ENCODE results near the gene LSMEM2. TPM values are rescaled to one million over a fixed set of nuclear protein-coding genes. Genes with fewer than 3 reads are reported as not detected.

LSMEM2 gene
- total and polyA plus RNA-seq, 2 experiments from 2014 or later, result not detected

DNA sequence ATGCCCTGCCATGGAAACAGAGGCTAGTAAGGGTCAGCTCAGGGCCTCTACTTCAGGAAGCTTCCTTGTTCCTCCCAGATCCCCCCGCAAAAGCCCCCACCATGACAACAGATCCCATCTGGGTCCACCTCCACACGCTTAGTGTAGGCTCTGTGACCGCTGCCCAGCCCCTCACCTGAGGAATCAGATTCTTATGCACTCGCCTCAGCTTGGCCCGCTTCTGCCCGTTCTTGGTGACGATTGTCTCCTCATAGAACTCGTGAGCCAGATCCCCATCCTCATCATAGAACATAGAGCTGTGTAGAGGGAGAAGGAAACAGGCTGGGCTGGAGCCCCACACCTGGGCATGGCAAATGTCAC lies 47.3 kb downstream of the LSMEM2 start:
- Histone ChIP-seq H3K9me2 (replicated peaks; ENCODE audit: insufficient read depth) (no peaks in the 10 kb centered on the region), H3K27ac (no peak overlapping the region), H4K20me1 (ENCODE audit: insufficient read depth, poor library complexity, severe bottlenecking) (peaks cover 2% of the 10 kb centered on the region), H3K9me3 (ENCODE audit: low read depth) (no peaks in the 10 kb centered on the region), H3K27me3 (no peaks in the 10 kb centered on the region), H2AFZ (no peak overlapping the region), H3K79me2 (peaks cover 20% of the 10 kb centered on the region), H3K4me2 (no peak overlapping the region), H3K36me3 (replicated peaks; ENCODE audit: insufficient read depth, low read depth) (no peaks in the 10 kb centered on the region), H3K4me1 (ENCODE audit: insufficient read depth) (peaks cover 24% of the 10 kb centered on the region), H3K4me3 (no peak overlapping the region)
- TF ChIP-seq EZH2phosphoT487 (IDR thresholded peaks at IDR 0.05; ENCODE audit: low read depth, severe bottlenecking, unreplicated experiment), result no peak
- TF ChIP-seq, protein P1, sequence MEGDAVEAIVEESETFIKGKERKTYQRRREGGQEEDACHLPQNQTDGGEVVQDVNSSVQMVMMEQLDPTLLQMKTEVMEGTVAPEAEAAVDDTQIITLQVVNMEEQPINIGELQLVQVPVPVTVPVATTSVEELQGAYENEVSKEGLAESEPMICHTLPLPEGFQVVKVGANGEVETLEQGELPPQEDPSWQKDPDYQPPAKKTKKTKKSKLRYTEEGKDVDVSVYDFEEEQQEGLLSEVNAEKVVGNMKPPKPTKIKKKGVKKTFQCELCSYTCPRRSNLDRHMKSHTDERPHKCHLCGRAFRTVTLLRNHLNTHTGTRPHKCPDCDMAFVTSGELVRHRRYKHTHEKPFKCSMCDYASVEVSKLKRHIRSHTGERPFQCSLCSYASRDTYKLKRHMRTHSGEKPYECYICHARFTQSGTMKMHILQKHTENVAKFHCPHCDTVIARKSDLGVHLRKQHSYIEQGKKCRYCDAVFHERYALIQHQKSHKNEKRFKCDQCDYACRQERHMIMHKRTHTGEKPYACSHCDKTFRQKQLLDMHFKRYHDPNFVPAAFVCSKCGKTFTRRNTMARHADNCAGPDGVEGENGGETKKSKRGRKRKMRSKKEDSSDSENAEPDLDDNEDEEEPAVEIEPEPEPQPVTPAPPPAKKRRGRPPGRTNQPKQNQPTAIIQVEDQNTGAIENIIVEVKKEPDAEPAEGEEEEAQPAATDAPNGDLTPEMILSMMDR (IDR thresholded peaks at IDR 0.05; ENCODE audit: poor library complexity), result no peak
- DNase-seq (ENCODE audit: low spot score), result no peak
- WGBS (ENCODE audit: low lambda C conversion rate, missing lambda C conversion rate), result 95% methylated on average over 8 of the region's 8 CpGs

- Histone ChIP-seq H3K4me3 (peak overlapping the region; percentile 18), H2AFZ (no peak overlapping the region), H3K27ac (no peak overlapping the region), H3K9me2 (replicated peaks; ENCODE audit: insufficient read depth) (no peaks in the 10 kb centered on the region), H3K27me3 (no peaks in the 10 kb centered on the region), H3K4me1 (ENCODE audit: insufficient read depth) (peaks cover 19% of the 10 kb centered on the region), H4K20me1 (ENCODE audit: insufficient read depth, poor library complexity, severe bottlenecking) (peaks cover 2% of the 10 kb centered on the region), H3K4me2 (peak overlapping the region; percentile 86), H3K79me2 (peaks cover 24% of the 10 kb centered on the region), H3K9me3 (ENCODE audit: low read depth) (no peaks in the 10 kb centered on the region), H3K36me3 (replicated peaks; ENCODE audit: insufficient read depth, low read depth) (no peaks in the 10 kb centered on the region)
- TF ChIP-seq EZH2 (IDR thresholded peaks at IDR 0.05; ENCODE audit: borderline replicate concordance) (no peak), EZH2phosphoT487 (IDR thresholded peaks at IDR 0.05; ENCODE audit: low read depth, severe bottlenecking, unreplicated experiment) (no peak)
- TF ChIP-seq, protein P1 (IDR thresholded peaks at IDR 0.05; ENCODE audit: poor library complexity), result no peak
- no peak for DNase-seq (ENCODE audit: low spot score)
- WGBS (ENCODE audit: low lambda C conversion rate, missing lambda C conversion rate), result 85% methylated on average over 4 of the region's 4 CpGs
Measured at GRCh38 chr3:50327129-50327528, 48.2 kb downstream of the LSMEM2 start.

GRCh38 chr3:50327943-50328691 lies 49.2 kb downstream of the LSMEM2 start, which contains the start of gene TUSC2:
TUSC2 (minus strand) TSS chr3:50328223; CDS start chr3:50328099, 124 bp downstream.
- TF ChIP-seq, protein P1 (IDR thresholded peaks at IDR 0.05; ENCODE audit: poor library complexity), result no peak
- TF ChIP-seq EZH2 (IDR thresholded peaks at IDR 0.05; ENCODE audit: borderline replicate concordance) (no peak), EZH2phosphoT487 (IDR thresholded peaks at IDR 0.05; ENCODE audit: low read depth, severe bottlenecking, unreplicated experiment) (no peak)
- peaks cover 11% of the 10 kb centered on the region for H3K4me1 ChIP-seq (ENCODE audit: insufficient read depth)
- H3K9me3 ChIP-seq (ENCODE audit: low read depth), result no peaks in the 10 kb centered on the region
- H3K4me3 ChIP-seq, result peak within 1 kb of the TSS; percentile 18
- no peaks in the 10 kb centered on the region for H3K9me2 ChIP-seq (replicated peaks; ENCODE audit: insufficient read depth)
- H3K4me2 ChIP-seq, result peak within 1 kb of the TSS; percentile 86
- no peaks in the 10 kb centered on the region for H3K36me3 ChIP-seq (replicated peaks; ENCODE audit: insufficient read depth, low read depth)
- WGBS (ENCODE audit: low lambda C conversion rate, missing lambda C conversion rate), result 5% methylated on average over 54 of the region's 55 CpGs
- DNase-seq (ENCODE audit: low spot score), result peak; percentile 99
- no peaks in the 10 kb centered on the region for H3K27me3 ChIP-seq
- peaks cover 2% of the 10 kb centered on the region for H4K20me1 ChIP-seq (ENCODE audit: insufficient read depth, poor library complexity, severe bottlenecking)
- H3K79me2 ChIP-seq, result peaks cover 32% of the 10 kb centered on the region
- H3K27ac ChIP-seq, result peak within 1 kb of the TSS; percentile 72
- peak within 1 kb of the TSS; percentile 39 for H2AFZ ChIP-seq

Data from hepatocyte (in vitro differentiated cells).